ENCODE measurements around the gene TMBIM1. TPM values are rescaled to one million over a fixed set of nuclear protein-coding genes. Genes with fewer than 3 reads are reported as not detected.

Gene TMBIM1
- total and polyA plus RNA-seq, 9 of the 15 experiments (the other 6 are each of a cell fraction or from before 2014, with no cell fraction given) = 14.2 to 105 (median 47.0) TPM

GRCh38 chr2:218332920-218333645, 40.8 kb upstream of the TMBIM1 start (continued):
- TF ChIP-seq SOX6 (IDR thresholded peaks at IDR 0.05) (peak; percentile 61; the same call in 1 of the 2 replicates), ZNF316 (IDR thresholded peaks at IDR 0.05) (peak; percentile 98), ZNF408 (CRISPR knock-in tag; IDR thresholded peaks at IDR 0.05; ENCODE audit: low read depth) (no peak), TAF1 (IDR thresholded peaks at IDR 0.05; ENCODE audit: control insufficient read depth, extremely low read depth, insufficient read depth, low read length, severe bottlenecking) (peak; percentile 51), LARP7 (IDR thresholded peaks at IDR 0.05) (no peak), XRCC5 (IDR thresholded peaks at IDR 0.05; ENCODE audit: low read depth, low read length) (no peak), BRCA1 (IDR thresholded peaks at IDR 0.05) (no peak), BRCA1 (CRISPR knock-in tag; IDR thresholded peaks at IDR 0.05) (no peak), TAF15 (IDR thresholded peaks at IDR 0.05; ENCODE audit: low read depth, low read length) (no peak), NKRF (IDR thresholded peaks at IDR 0.05; ENCODE audit: borderline replicate concordance) (no peak), ZBTB8A (IDR thresholded peaks at IDR 0.05; ENCODE audit: partially characterized antibody) (no peak), IRF1 (CRISPR knock-in tag; IDR thresholded peaks at IDR 0.05; ENCODE audit: borderline replicate concordance) (no peak), ZC3H8 (IDR thresholded peaks at IDR 0.05) (no peak), TBL1XR1 (IDR thresholded peaks at IDR 0.05; ENCODE audit: low read length in 2 of 2) (peak in 1 of 2 experiments; percentile 11; a peak in 1 of 4 replicates), SMARCB1 (IDR thresholded peaks at IDR 0.05; ENCODE audit: insufficient read length, low read depth) (no peak), PHB2 (IDR thresholded peaks at IDR 0.05; ENCODE audit: low read depth) (no peak), FIP1L1 (IDR thresholded peaks at IDR 0.05; ENCODE audit: low read depth, low read length, poor library complexity, severe bottlenecking) (no peak), KLF13 (tag; IDR thresholded peaks at IDR 0.05; ENCODE audit: borderline replicate concordance, low read depth) (no peak), ZNF239 (CRISPR knock-in tag; IDR thresholded peaks at IDR 0.05) (no peak)
- TF ChIP-seq, protein P1, sequence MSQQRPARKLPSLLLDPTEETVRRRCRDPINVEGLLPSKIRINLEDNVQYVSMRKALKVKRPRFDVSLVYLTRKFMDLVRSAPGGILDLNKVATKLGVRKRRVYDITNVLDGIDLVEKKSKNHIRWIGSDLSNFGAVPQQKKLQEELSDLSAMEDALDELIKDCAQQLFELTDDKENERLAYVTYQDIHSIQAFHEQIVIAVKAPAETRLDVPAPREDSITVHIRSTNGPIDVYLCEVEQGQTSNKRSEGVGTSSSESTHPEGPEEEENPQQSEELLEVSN (IDR thresholded peaks at IDR 0.05; ENCODE audit: borderline replicate concordance in 1 of 2, extremely low read depth in 1 of 2, insufficient read depth in 1 of 2, insufficient read length in 1 of 2, low read depth in 1 of 2, low read length in 1 of 2, poor library complexity in 1 of 2, severe bottlenecking in 1 of 2) = no peak
- TF ChIP-seq, protein P2, sequence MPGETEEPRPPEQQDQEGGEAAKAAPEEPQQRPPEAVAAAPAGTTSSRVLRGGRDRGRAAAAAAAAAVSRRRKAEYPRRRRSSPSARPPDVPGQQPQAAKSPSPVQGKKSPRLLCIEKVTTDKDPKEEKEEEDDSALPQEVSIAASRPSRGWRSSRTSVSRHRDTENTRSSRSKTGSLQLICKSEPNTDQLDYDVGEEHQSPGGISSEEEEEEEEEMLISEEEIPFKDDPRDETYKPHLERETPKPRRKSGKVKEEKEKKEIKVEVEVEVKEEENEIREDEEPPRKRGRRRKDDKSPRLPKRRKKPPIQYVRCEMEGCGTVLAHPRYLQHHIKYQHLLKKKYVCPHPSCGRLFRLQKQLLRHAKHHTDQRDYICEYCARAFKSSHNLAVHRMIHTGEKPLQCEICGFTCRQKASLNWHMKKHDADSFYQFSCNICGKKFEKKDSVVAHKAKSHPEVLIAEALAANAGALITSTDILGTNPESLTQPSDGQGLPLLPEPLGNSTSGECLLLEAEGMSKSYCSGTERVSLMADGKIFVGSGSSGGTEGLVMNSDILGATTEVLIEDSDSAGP (CRISPR knock-in tag; IDR thresholded peaks at IDR 0.05) = no peak
- TF ChIP-seq, protein P3, sequence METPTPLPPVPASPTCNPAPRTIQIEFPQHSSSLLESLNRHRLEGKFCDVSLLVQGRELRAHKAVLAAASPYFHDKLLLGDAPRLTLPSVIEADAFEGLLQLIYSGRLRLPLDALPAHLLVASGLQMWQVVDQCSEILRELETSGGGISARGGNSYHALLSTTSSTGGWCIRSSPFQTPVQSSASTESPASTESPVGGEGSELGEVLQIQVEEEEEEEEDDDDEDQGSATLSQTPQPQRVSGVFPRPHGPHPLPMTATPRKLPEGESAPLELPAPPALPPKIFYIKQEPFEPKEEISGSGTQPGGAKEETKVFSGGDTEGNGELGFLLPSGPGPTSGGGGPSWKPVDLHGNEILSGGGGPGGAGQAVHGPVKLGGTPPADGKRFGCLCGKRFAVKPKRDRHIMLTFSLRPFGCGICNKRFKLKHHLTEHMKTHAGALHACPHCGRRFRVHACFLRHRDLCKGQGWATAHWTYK (CRISPR knock-in tag; IDR thresholded peaks at IDR 0.05) = no peak; the same call in 1 of the 2 replicates
